Transverse colon (tissue), 4 donors: ENCODE measurements around the gene POLD2. TPM values are rescaled to one million over a fixed set of nuclear protein-coding genes. Genes with fewer than 3 reads are reported as not detected.
"Not testable (repeated sequence)": the region's sequence is repeated elsewhere in the genome, so short reads cannot be mapped to it uniquely, and the experiment has no call there.

Source experiments
- DNase-seq: peaks from one replicate; pipeline ENCODE4 v3.0.0-alpha.2; 2019
- H3K27ac ChIP-seq, 4 donors: fragments of 200-600 bp; sonication (generic); 2 replicates each; pipeline ENCODE4 v1.5.1; 2016 to 2018; ENCODE audit warnings: inconsistent platforms in 4 of 4
- H3K27me3 ChIP-seq: fragments of 200-600 bp; sonication (generic); 2 replicates; pipeline ENCODE4 v1.5.1; 2017; ENCODE audit warnings: inconsistent platforms
- H3K36me3 ChIP-seq, 4 donors: fragments of 200-600 bp; sonication (generic); 2 replicates each; pipeline ENCODE4 v1.5.1; 2017 to 2019; ENCODE audit warnings: inconsistent platforms in 4 of 4
- H3K4me1 ChIP-seq, 4 donors: fragments of 200-600 bp; sonication (generic); 2 replicates each; pipeline ENCODE4 v1.5.1; 2017 to 2020; ENCODE audit warnings: inconsistent platforms in 4 of 4
- H3K4me3 ChIP-seq, 4 donors: fragments of 200-600 bp; sonication (generic); 1 replicate in 1 of 4; 2 replicates in 3 of 4; pipeline versions ENCODE4 v1.5.1 to v1.6.1; 2017 to 2019; ENCODE audit warnings: inconsistent platforms in 4 of 4
- H3K9me3 ChIP-seq, 2 donors: fragments of 200-600 bp; sonication (generic); 2 replicates each; pipeline ENCODE4 v1.5.1; 2017 to 2019; ENCODE audit warnings: inconsistent platforms in 2 of 2
- EP300 ChIP-seq: sonication (generic); formaldehyde crosslinking; IDR thresholded peaks from one replicate; pipeline ENCODE4 v1.6.1; 2017; ENCODE audit warnings: antibody characterized with exemption, low read depth
- POLR2A ChIP-seq: fragments of 450-650 bp; IDR thresholded peaks from one replicate; pipeline ENCODE4 v1.6.1; 2016; ENCODE audit warnings: antibody characterized with exemption, mild to moderate bottlenecking, moderate library complexity
- POLR2AphosphoS5 ChIP-seq, 3 donors: sonication (generic); formaldehyde crosslinking; IDR thresholded peaks; one replicate each; pipeline ENCODE4 v1.6.1; 2016; ENCODE audit warnings: antibody characterized with exemption in 3 of 3
- WGBS, 2 donors: methylation state at CpG; one replicate each; pipeline ENCODE4 v1.1.5; 2018; ENCODE audit warnings: low coverage in 1 of 2; 5-methylcytosine and 5-hydroxymethylcytosine counted together
- in situ Hi-C, 4 donors: fragments of 200-750 bp; cut with MboI; loops; one replicate each; pipeline versions ENCODE4 v1.15.0 to v1.15.1; 2017; ENCODE audit warnings: low sequenced_read_pairs in 3 of 4, low pct_ligation_motif_present in 1 of 4, low pct_unique_long_range_greater_than_20kb in 1 of 4
- intact Hi-C: fragments of 100-400 bp; cut with DNase I; formaldehyde crosslinking; loops from one replicate; pipeline ENCODE4 v1.15.1; 2023; ENCODE audit warnings: low total_unique reads
- total RNA-seq, 4 donors: library from RNA; depleted of rRNA; stranded (reverse); fragments of >200 nt; gene quantifications; one replicate each; pipeline ENCODE4 v1.1.0, GENCODE V29; 2016
- TF ChIP-seq, protein P1 (sequence below), 5 experiments: fragments of 200-600 bp in 3 of 5; fragments of 450-650 bp in 2 of 5; sonication (generic) in 3 of 5; IDR thresholded peaks; 1 replicate in 2 of 5; 2 replicates in 3 of 5; pipeline ENCODE4 v1.5.1; 2016 to 2017; ENCODE audit warnings: antibody characterized with exemption in 5 of 5, inconsistent platforms in 3 of 5, mild to moderate bottlenecking in 2 of 5, moderate library complexity in 1 of 5

The POLD2 gene
- total RNA-seq, 4 donors from 2014 or later: 20.1 to 32.7 (median 22.7) TPM

DNA sequence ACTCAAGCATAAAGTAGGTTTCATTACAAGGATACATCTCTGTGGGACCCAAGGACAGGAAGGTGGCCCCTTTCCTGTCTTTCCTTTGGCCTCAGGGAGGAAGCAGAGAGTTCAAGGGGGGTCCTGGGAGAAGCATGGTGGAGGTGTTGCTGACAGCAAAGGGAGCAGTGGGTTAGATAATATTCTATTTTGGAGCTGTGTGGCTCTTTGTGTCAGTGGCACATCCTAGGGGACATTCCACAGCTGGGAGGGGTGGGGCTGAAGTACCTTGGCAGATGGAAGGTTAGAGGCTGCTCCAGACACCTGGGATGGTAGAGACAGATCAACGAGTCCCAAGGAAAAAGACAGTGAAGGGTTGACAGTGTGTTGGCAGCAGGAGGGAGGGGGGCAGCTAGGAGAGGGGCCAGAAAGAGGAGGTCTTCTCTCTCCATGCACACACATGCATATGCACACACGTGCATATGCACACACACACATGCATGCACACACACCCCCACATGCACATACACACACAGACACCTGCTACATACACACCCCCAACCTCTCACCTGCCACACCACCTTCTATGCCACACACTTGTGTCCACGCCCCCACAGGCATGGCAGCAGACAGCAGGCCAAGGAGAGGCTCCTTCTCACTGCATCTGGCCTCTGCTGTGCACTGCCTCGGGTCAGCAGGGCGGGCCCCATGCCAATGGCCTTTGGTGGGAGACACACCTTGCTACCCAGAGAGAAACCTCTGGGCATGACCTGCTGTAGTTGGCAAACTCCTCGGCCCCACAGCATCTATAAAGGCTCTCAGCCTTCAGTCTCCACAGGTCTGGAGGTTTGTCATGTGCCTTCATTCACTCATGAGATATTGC is 5.6 kb upstream of the POLD2 start:
- in situ Hi-C loops: no loop called here
- Histone ChIP-seq H3K27me3 (no peaks in the 10 kb centered on the region), H3K36me3 (no peaks in the 10 kb centered on the region), H3K27ac (no peak overlapping the region), H3K4me1 (peaks cover 0 to 4% (median 0%) of the 10 kb centered on the region in 4 donors), H3K9me3 (no peaks in the 10 kb centered on the region), H3K4me3 (no peak overlapping the region)
- WGBS, 2 donors: 65% methylated on average over 6 of the region's 6 CpGs; no CpG with 5 or more reads in 1 of the 2 donors
- TF ChIP-seq POLR2A: no peak
- TF ChIP-seq, protein P1, sequence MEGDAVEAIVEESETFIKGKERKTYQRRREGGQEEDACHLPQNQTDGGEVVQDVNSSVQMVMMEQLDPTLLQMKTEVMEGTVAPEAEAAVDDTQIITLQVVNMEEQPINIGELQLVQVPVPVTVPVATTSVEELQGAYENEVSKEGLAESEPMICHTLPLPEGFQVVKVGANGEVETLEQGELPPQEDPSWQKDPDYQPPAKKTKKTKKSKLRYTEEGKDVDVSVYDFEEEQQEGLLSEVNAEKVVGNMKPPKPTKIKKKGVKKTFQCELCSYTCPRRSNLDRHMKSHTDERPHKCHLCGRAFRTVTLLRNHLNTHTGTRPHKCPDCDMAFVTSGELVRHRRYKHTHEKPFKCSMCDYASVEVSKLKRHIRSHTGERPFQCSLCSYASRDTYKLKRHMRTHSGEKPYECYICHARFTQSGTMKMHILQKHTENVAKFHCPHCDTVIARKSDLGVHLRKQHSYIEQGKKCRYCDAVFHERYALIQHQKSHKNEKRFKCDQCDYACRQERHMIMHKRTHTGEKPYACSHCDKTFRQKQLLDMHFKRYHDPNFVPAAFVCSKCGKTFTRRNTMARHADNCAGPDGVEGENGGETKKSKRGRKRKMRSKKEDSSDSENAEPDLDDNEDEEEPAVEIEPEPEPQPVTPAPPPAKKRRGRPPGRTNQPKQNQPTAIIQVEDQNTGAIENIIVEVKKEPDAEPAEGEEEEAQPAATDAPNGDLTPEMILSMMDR (IDR thresholded peaks at IDR 0.05): no peak
- no peak for TF ChIP-seq POLR2AphosphoS5 (IDR thresholded peaks at IDR 0.05)
- TF ChIP-seq EP300: no peak
- DNase-seq: no peak
- intact Hi-C loops: loop anchor here (2.0 kb wide), 1 partner anchor 70 kb away; no protein-coding TSS in a partner anchor

DNA sequence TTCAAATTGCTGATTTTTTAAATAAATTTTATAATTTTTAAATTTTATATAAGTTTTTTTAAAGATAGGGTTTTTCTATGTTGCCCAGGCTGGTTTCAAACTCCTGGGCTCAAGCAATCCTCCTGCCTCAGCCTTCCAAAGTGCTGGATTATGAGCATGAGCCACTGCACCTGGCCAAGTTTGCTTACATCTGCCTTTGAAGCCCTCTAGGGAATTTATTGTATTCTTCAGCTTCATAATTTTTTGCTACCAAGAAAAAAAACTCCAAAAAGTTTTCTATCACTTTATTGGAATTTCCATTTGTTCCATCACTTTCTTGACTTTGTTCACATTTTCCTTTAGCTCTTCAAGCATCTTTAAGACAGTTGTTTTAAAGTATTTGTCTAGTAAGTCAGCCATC is 3.8 kb upstream of the POLD2 start:
- no peak overlapping the region for H3K4me3 ChIP-seq
- in situ Hi-C loops: no loop called here
- no peaks in the 10 kb centered on the region for H3K36me3 ChIP-seq
- no peak for TF ChIP-seq POLR2A
- TF ChIP-seq EP300: no peak
- TF ChIP-seq POLR2AphosphoS5 (IDR thresholded peaks at IDR 0.05): no peak
- TF ChIP-seq, protein P1 (IDR thresholded peaks at IDR 0.05): no peak
- H3K4me1 ChIP-seq: peaks cover 6 to 14% (median 7%) of the 10 kb centered on the region in 4 donors
- intact Hi-C loops: no loop called here
- no peak overlapping the region for H3K27ac ChIP-seq
- H3K9me3 ChIP-seq: no peaks in the 10 kb centered on the region
- H3K27me3 ChIP-seq: no peaks in the 10 kb centered on the region
- no peak for DNase-seq

DNA sequence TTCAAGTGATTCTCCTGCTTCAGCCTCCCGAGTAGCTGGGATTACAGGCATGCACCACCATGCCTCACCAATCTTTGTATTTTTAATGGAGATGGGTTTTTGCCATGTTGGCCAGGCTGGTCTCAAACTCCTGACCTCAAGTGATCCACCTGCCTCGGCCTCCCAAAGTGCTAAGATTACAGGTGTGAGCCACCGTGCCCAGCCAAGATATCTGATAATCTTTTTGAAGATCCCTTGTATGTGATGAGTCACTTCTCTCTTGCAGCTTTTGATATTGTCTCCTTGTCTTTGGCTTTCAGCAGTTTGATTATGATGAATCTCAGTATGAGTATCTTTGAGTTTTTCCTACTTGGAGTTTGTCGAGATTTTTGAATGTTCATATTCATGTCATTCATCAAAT is 3.2 kb upstream of the POLD2 start:
- H3K36me3 ChIP-seq, H3K4me3 ChIP-seq, DNase-seq, intact Hi-C loops, in situ Hi-C loops, H3K9me3 ChIP-seq, H3K27ac ChIP-seq, H3K27me3 ChIP-seq: not testable (repeated sequence)
- H3K4me1 ChIP-seq: peaks cover 6 to 20% (median 7%) of the 10 kb centered on the region in 4 donors
- 88 to 91% methylated on average over 4 of the region's 4 CpGs for WGBS, 2 donors

DNA sequence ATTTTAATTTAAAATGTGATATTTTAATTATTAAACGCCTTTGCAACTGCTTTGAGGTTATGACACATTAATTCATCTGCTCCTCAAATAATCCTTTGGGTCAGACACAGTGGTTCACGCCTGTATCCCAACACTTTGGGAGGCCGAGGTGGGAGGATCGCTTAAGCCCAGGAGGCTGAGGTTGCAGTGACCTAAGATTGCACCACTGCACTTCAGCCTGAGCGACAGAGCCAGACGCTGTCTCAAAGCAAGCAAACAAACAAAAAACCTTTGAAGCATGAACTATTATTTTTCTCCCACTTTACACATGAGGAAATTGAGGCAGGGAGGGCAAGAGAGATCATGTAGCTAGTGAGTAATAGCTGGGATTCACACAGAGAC is 1.5 kb upstream of the POLD2 start:
- DNase-seq: no peak
- no peak overlapping the region for H3K4me3 ChIP-seq
- H3K36me3 ChIP-seq: no peaks in the 10 kb centered on the region
- 95 to 98% methylated on average over 5 to 6 of the region's 6 CpGs for WGBS, 2 donors
- H3K9me3 ChIP-seq: no peaks in the 10 kb centered on the region
- peaks cover 6 to 20% (median 7%) of the 10 kb centered on the region in 4 donors for H3K4me1 ChIP-seq
- in situ Hi-C loops (no loop called here), intact Hi-C loops (loop anchor here (5.0 kb wide), 1 partner anchor 248 kb away; no protein-coding TSS in a partner anchor)
- no peaks in the 10 kb centered on the region for H3K27me3 ChIP-seq
- H3K27ac ChIP-seq: no peak overlapping the region
- TF ChIP-seq EP300 (no peak), POLR2A (no peak), POLR2AphosphoS5 (IDR thresholded peaks at IDR 0.05) (no peak)
- TF ChIP-seq, protein P1 (IDR thresholded peaks at IDR 0.05): no peak
